GM18498 (cell line): Measurements from ENCODE around the gene SYMPK.

Experiments
- ATAC-seq: cut with Tn5 transposase; IDR thresholded peaks from one replicate; pipeline ENCODE4 v1.9.1; 2021; ENCODE audit warnings: mild to moderate bottlenecking, moderate library complexity; ENCODE audit not compliant: unreplicated experiment

The SYMPK gene

GRCh38 chr19:45768655-45768983, 94.3 kb downstream of the SYMPK start:
- no peak for ATAC-seq

GRCh38 chr19:45767881-45768654, 94.9 kb downstream of the SYMPK start:
- ATAC-seq, result no peak

- ATAC-seq, result no peak
Measured at GRCh38 chr19:45767410-45767880, 95.5 kb downstream of the SYMPK start.

- ATAC-seq, result no peak
Measured at GRCh38 chr19:45766869-45767346, 96.0 kb downstream of the SYMPK start.

GRCh38 chr19:45766296-45766868, 96.6 kb downstream of the SYMPK start:
- no peak for ATAC-seq

GRCh38 chr19:45765702-45766295, 97.1 kb downstream of the SYMPK start:
- ATAC-seq, result no peak
